ENCODE results near the gene TNFSF18. TPM values are rescaled to one million over a fixed set of nuclear protein-coding genes. Genes with fewer than 3 reads are reported as not detected.

Gene TNFSF18
- total and polyA plus RNA-seq, 3 donors from 2014 or later, result 0.16 to 0.43 (median 0.16) TPM

DNA sequence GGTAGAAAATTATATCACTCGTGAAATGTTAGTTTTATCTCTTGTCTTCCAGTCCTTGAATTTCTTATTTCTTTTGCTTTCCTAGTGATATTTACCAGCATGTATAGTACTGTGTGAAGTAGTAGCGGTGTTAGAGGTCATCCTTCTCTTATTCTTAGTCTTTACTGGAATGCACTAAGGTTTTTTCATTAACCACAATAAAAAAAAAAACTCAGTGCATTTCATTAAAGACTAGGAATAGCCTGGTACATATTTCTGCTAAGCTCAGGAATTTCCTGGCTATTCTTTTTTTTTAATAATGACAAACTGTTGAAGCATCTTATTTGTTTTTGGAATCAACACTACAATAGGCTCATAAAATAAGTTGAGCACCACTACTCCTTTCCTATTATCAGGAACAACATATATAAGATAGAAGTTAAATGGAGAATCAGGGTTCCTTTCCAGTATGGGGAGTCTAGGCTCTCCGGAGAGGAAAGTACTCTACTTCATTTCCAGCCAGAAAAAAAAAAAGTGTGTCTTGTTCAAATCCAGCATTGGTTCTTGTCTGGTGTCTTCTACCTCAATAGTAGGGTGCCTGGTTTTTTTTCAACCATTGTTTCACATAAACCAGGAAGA, 60.0 kb downstream of the TNFSF18 start:
- Histone ChIP-seq H3K9me3 (no peaks in the 10 kb centered on the region), H3K4me1 (no peaks in the 10 kb centered on the region), H3K27ac (no peak overlapping the region), H3K36me3 (ENCODE audit: low read depth, missing control alignments) (no peaks in the 10 kb centered on the region), H3K27me3 (no peaks in the 10 kb centered on the region), H3K4me3 (no peak overlapping the region)
- TF ChIP-seq POLR2A (IDR thresholded peaks at IDR 0.05), result no peak
- TF ChIP-seq, protein P1, sequence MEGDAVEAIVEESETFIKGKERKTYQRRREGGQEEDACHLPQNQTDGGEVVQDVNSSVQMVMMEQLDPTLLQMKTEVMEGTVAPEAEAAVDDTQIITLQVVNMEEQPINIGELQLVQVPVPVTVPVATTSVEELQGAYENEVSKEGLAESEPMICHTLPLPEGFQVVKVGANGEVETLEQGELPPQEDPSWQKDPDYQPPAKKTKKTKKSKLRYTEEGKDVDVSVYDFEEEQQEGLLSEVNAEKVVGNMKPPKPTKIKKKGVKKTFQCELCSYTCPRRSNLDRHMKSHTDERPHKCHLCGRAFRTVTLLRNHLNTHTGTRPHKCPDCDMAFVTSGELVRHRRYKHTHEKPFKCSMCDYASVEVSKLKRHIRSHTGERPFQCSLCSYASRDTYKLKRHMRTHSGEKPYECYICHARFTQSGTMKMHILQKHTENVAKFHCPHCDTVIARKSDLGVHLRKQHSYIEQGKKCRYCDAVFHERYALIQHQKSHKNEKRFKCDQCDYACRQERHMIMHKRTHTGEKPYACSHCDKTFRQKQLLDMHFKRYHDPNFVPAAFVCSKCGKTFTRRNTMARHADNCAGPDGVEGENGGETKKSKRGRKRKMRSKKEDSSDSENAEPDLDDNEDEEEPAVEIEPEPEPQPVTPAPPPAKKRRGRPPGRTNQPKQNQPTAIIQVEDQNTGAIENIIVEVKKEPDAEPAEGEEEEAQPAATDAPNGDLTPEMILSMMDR (IDR thresholded peaks at IDR 0.05), result no peak
- DNase-seq, result no peak
- intact Hi-C loops (cut with DNase I; ENCODE audit: low total_unique reads), result no loop called here
- 71 to 78% methylated on average over 3 of the region's 3 CpGs for WGBS, 2 donors

Other genes starting within 250 kb of the TNFSF18 start
- 10 to 100 TPM; 11.5 to 17.6 TPM for gene TNFSF4, start 156.4 kb upstream of the TNFSF18 start, total RNA-seq
- gene TNFSF4, start 156.4 kb upstream of the TNFSF18 start, polyA plus RNA-seq (ENCODE audit: insufficient read depth, low read depth, low replicate concordance), result 11.2 TPM

Measured in testis (tissue), 3 donors.